HepG2 (cell line): ENCODE results near the gene COL9A3. TPM values are rescaled to one million over a fixed set of nuclear protein-coding genes. Genes with fewer than 3 reads are reported as not detected.

Experiments
- EEA1 ChIP-seq: sonication (generic); formaldehyde crosslinking; IDR thresholded peaks from 2 replicates; pipeline ENCODE4 v1.5.1; 2020; ENCODE audit warnings: mild to moderate bottlenecking, missing genetic modification reagents, borderline replicate concordance
- MXI1 ChIP-seq: IDR thresholded peaks from 3 replicates; pipeline ENCODE4 v1.6.1; 2012; ENCODE audit warnings: low read depth, low read length, inconsistent platforms, borderline replicate concordance
- PITX1 ChIP-seq: sonication (generic); formaldehyde crosslinking; IDR thresholded peaks from 2 replicates; pipeline ENCODE4 v1.5.1; 2020; ENCODE audit warnings: mild to moderate bottlenecking, missing genetic modification reagents
- RERE ChIP-seq: IDR thresholded peaks from 2 replicates; pipeline ENCODE4 v1.6.1; 2016; ENCODE audit warnings: low read depth, missing genetic modification reagents, missing compliant biosample characterization
- TSC22D2 ChIP-seq: sonication (generic); formaldehyde crosslinking; IDR thresholded peaks from 2 replicates; pipeline ENCODE4 v1.5.1; 2020; ENCODE audit warnings: missing genetic modification reagents, mild to moderate bottlenecking, borderline replicate concordance
- ZBTB37 ChIP-seq: sonication (generic); formaldehyde crosslinking; IDR thresholded peaks from 2 replicates; pipeline ENCODE4 v1.4.0; 2020; ENCODE audit warnings: mild to moderate bottlenecking, missing genetic modification reagents
- ZHX2 ChIP-seq, 2 experiments: sonication (generic) in 1 of 2; formaldehyde crosslinking in 1 of 2; IDR thresholded peaks; 2 replicates each; pipeline versions ENCODE4 v1.6.1 to v1.9.0; 2014 to 2022; ENCODE audit warnings: antibody characterized with exemption in 1 of 2, borderline replicate concordance in 1 of 2, inconsistent platforms in 1 of 2, low read depth in 1 of 2, missing genetic modification reagents in 1 of 2
- ZNF563 ChIP-seq: sonication (generic); formaldehyde crosslinking; IDR thresholded peaks from 2 replicates; pipeline ENCODE4 v1.8.0; 2022; ENCODE audit warnings: mild to moderate bottlenecking, moderate library complexity, missing genetic modification reagents
- ZNF781 ChIP-seq: sonication (generic); formaldehyde crosslinking; IDR thresholded peaks from 2 replicates; pipeline ENCODE4 v1.5.1; 2020; ENCODE audit warnings: borderline replicate concordance, mild to moderate bottlenecking, missing genetic modification reagents; ENCODE audit errors: not compliant biosample characterization
- polyA plus RNA-seq, 8 experiments: library from polyadenylated mRNA; depleted of rRNA in 3 of 8; stranded (reverse) in 7 of 8; unstranded in 1 of 8; fragments of >200 nt; fragmentation: Illumina TruSeq in 4 of 8; extraction: Trizol in 4 of 8; gene quantifications; 2 replicates each; pipeline versions ENCODE4 v1.2.1 to v1.2.3, GENCODE V29; 2011 to 2016; ENCODE audit warnings: low read depth in 4 of 8, missing spikeins in 1 of 8, mixed read lengths in 1 of 8; ENCODE audit not compliant: insufficient read depth in 1 of 8
- total RNA-seq, 5 experiments: library from RNA; depleted of rRNA; stranded (reverse); fragments of >200 nt; fragmentation: Illumina TruSeq; extraction: Trizol; gene quantifications; 2 replicates each; pipeline ENCODE4 v1.2.3, GENCODE V29; 2016; ENCODE audit warnings: low read depth in 1 of 5
- TF ChIP-seq, protein P1 (sequence below): sonication (generic); formaldehyde crosslinking; conservative IDR thresholded peaks from 2 replicates; pipeline ENCODE4 v1.4.0; 2020; ENCODE audit warnings: mild to moderate bottlenecking, missing genetic modification reagents, moderate library complexity

COL9A3 gene
- total and polyA plus RNA-seq, 2 of the 13 experiments (the other 11 are each of a cell fraction or from before 2014, with no cell fraction given), result 155 to 204 TPM

GRCh38 chr20:62805711-62806382 lies 11.0 kb upstream of the COL9A3 start (continued):
- TF ChIP-seq RERE (CRISPR knock-in tag), result 0 out of 2 replicates have a peak, but pooled peaks have one; percentile 43
- 0 out of 2 replicates have a peak, but pooled peaks have one; percentile 16 for TF ChIP-seq TSC22D2
- TF ChIP-seq MXI1, result peak; percentile 77; the same call in 1 of the 3 replicates
- TF ChIP-seq EEA1, result peak; percentile 68
- peak; percentile 83; the same call in 1 of the 2 replicates for TF ChIP-seq ZNF563 (CRISPR knock-in tag)
- TF ChIP-seq PITX1, result peak; percentile 88
- TF ChIP-seq, protein P1, sequence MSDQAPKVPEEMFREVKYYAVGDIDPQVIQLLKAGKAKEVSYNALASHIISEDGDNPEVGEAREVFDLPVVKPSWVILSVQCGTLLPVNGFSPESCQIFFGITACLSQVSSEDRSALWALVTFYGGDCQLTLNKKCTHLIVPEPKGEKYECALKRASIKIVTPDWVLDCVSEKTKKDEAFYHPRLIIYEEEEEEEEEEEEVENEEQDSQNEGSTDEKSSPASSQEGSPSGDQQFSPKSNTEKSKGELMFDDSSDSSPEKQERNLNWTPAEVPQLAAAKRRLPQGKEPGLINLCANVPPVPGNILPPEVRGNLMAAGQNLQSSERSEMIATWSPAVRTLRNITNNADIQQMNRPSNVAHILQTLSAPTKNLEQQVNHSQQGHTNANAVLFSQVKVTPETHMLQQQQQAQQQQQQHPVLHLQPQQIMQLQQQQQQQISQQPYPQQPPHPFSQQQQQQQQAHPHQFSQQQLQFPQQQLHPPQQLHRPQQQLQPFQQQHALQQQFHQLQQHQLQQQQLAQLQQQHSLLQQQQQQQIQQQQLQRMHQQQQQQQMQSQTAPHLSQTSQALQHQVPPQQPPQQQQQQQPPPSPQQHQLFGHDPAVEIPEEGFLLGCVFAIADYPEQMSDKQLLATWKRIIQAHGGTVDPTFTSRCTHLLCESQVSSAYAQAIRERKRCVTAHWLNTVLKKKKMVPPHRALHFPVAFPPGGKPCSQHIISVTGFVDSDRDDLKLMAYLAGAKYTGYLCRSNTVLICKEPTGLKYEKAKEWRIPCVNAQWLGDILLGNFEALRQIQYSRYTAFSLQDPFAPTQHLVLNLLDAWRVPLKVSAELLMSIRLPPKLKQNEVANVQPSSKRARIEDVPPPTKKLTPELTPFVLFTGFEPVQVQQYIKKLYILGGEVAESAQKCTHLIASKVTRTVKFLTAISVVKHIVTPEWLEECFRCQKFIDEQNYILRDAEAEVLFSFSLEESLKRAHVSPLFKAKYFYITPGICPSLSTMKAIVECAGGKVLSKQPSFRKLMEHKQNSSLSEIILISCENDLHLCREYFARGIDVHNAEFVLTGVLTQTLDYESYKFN (CRISPR knock-in tag), result peak; percentile 93
- TF ChIP-seq ZNF781, result peak; percentile 83
- TF ChIP-seq ZBTB37 (CRISPR knock-in tag), result peak; percentile 56
- no peak; the same call in 1 of the 2 replicates for TF ChIP-seq ZHX2 (IDR thresholded peaks at IDR 0.05; ENCODE audit: low read depth)
- TF ChIP-seq ZHX2 (CRISPR knock-in tag; IDR thresholded peaks at IDR 0.05; ENCODE audit: borderline replicate concordance), result 0 out of 2 replicates have a peak, but pooled peaks have one; percentile 74
